Stomach (tissue), 9 donors: Measurements from ENCODE around the gene ARID5B. TPM values are rescaled to one million over a fixed set of nuclear protein-coding genes. Genes with fewer than 3 reads are reported as not detected.

Experiments used
- DNase-seq, 2 donors: peaks; one replicate each; pipeline versions ENCODE4 v3.0.0 to v3.0.0-alpha.2; 2013 to 2019
- H3K27ac ChIP-seq, 5 donors: fragments of 200-600 bp in 4 of 5; sonication (generic) in 4 of 5; one replicate each; pipeline ENCODE4 v1.5.1; 2013 to 2019; ENCODE audit warnings: mild to moderate bottlenecking in 1 of 5, moderate library complexity in 1 of 5
- H3K27me3 ChIP-seq, 3 donors: fragments of 200-600 bp; sonication (generic); one replicate each; pipeline ENCODE4 v1.5.1; 2017 to 2019; ENCODE audit warnings: mixed run types in 1 of 3
- H3K36me3 ChIP-seq, 4 donors: fragments of 200-600 bp; sonication (generic); 1 replicate in 3 of 4; 2 replicates in 1 of 4; pipeline ENCODE4 v1.5.1; 2016 to 2019
- H3K4me1 ChIP-seq, 4 donors: fragments of 200-600 bp; sonication (generic); one replicate each; pipeline ENCODE4 v1.5.1; 2016 to 2019
- H3K4me3 ChIP-seq, 4 donors: fragments of 200-600 bp; sonication (generic) in 3 of 4; one replicate each; pipeline ENCODE4 v1.5.1; 2016 to 2019; ENCODE audit warnings: mild to moderate bottlenecking in 1 of 4
- H3K9me3 ChIP-seq, 4 donors: fragments of 200-600 bp; sonication (generic); one replicate each; pipeline ENCODE4 v1.5.1; 2016 to 2019
- CTCF ChIP-seq, 7 experiments: fragments of 450-650 bp in 4 of 7; fragments of 200-600 bp in 3 of 7; sonication (generic) in 3 of 7; IDR thresholded peaks; one replicate each; pipeline ENCODE4 v1.5.1; 2016 to 2019; ENCODE audit warnings: antibody characterized with exemption in 7 of 7, control low read depth in 2 of 7, mild to moderate bottlenecking in 1 of 7
- EP300 ChIP-seq: sonication (generic); formaldehyde crosslinking; IDR thresholded peaks from one replicate; pipeline ENCODE4 v1.6.1; 2017; ENCODE audit warnings: antibody characterized with exemption
- POLR2A ChIP-seq, 4 donors: fragments of 450-650 bp; IDR thresholded peaks; one replicate each; pipeline ENCODE4 v1.6.1; 2016; ENCODE audit warnings: antibody characterized with exemption in 4 of 4, control low read depth in 2 of 4, mild to moderate bottlenecking in 1 of 4, moderate library complexity in 1 of 4
- POLR2AphosphoS5 ChIP-seq, 3 donors: sonication (generic); formaldehyde crosslinking; IDR thresholded peaks; one replicate each; pipeline ENCODE4 v1.6.1; 2016; ENCODE audit warnings: antibody characterized with exemption in 3 of 3
- WGBS, 5 donors: extraction: QIAGEN DNeasy Blood & Tissue Kit in 3 of 5; methylation state at CpG; one replicate each; pipeline versions ENCODE4 v1.1.5 to v1.1.7; 2013 to 2018; 5-methylcytosine and 5-hydroxymethylcytosine counted together
- intact Hi-C: fragments of 100-400 bp; cut with DNase I; formaldehyde crosslinking; loops from one replicate; pipeline ENCODE4 v1.15.1; 2023; ENCODE audit warnings: low total_unique reads
- polyA plus RNA-seq, 3 donors: library from polyadenylated mRNA; stranded (reverse); fragments of 200-250 nt; gene quantifications; one replicate each; pipeline ENCODE4 v1.2.3, GENCODE V29; 2013
- total RNA-seq, 5 donors: library from RNA; depleted of rRNA; stranded (reverse); fragments of >200 nt; gene quantifications; one replicate each; pipeline versions ENCODE4 v1.1.0 to v1.2.3, GENCODE V29; 2014 to 2016
- donor health status: healthy with polysubstance abuse.
- donor health status: Bipolar disorder and iron deficiency.
- donor health status: healthy.

The ARID5B gene
- total and polyA plus RNA-seq, 8 donors: 5.4 to 64.2 (median 11.9) TPM

DNA sequence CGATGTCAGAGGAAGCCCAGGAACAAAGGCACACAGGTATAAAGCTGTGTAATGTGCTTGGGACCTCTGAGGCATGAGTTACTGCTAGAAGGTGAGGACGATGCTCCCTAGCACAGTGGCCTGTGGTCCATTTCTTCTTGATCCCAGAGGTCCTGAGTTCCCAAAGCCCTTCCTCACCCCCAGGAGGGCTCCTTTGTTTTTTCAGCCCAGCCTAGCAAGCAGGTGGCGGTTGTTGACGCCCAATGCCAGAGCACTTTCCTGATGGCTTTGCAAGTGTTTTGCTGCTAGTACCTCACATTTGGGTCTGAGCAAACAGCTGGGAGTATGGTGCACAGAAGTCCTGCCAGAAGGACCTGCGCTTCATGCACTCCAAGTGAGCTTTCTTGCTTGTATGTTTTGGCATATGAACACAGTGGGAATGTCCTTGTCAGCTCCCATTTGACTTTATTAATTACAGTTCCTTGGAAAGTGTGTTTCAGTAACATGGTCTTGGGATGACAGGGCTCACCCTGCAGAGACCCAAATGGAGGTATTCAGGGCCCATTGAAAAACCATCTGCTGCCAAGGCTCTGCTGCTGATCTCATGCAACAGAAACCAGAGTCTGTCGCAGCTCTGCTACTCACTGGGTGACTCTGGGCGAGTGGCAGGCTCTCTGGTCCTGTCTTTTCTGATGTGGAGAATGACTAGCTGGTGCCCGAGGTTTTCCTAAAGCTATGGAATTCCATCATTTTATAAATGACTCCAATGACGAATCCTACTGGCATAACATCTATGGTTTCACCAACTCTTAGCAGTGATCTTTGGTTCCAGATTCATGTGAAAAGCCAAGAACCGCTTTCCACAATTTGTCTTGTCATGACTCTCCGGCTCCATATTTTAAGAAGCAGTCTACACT is 134.9 kb downstream of the ARID5B start:
- WGBS, 5 donors: 59 to 73% (median 66%) methylated on average over 11 of the region's 11 CpGs
- no peaks in the 10 kb centered on the region for H3K36me3 ChIP-seq
- H3K27me3 ChIP-seq: no peaks in the 10 kb centered on the region
- intact Hi-C loops: loop anchor here (5.0 kb wide), 1 partner anchor 211 kb away; no protein-coding TSS in a partner anchor
- peak overlapping the region in 4 of 5 donors; percentile 61 to 76 (median 74) for H3K27ac ChIP-seq
- peaks cover 22 to 62% (median 46%) of the 10 kb centered on the region in 4 donors for H3K4me1 ChIP-seq
- TF ChIP-seq POLR2AphosphoS5 (IDR thresholded peaks at IDR 0.05): no peak
- H3K4me3 ChIP-seq: no peak overlapping the region
- no peaks in the 10 kb centered on the region for H3K9me3 ChIP-seq
- DNase-seq: no peak

- no peak overlapping the region for H3K4me3 ChIP-seq
- WGBS, 5 donors: 23 to 43% (median 34%) methylated on average over 8 of the region's 8 CpGs
These were observed 135.8 kb downstream of the ARID5B start for GRCh38 chr10:62037166-62037831.

DNA sequence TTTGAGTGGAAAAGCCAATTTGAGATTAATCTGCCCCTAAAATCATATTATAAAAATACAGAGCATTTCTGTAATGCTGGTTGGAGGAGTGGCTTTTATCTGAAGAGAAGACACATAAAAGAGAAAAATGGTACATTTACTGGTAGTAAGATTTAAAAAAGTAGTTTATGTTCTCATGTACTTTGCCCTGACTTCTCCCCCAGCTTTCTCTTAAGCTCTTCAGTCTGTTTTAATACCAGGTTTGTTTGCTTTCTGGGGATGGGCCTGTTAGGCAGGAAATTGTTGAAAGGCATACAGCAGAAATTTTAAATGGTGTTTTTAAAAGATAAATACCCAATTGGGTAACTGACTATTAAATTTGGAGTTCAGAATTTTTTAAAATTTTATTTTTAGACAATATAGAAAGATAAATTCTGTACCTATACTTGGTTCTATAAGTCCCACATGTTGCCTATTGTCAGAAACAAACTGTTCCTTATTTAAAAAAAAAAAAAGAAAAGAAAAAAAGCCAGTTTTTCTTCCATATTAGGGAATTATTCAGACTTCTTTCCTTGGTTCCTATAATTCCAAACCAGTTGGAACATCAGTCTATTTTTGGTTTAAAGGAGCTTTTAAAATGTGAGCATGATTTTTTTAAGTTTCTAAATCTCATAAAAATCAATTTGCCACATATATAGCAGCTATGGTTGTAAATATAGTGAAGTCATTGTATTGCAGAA is 136.6 kb downstream of the ARID5B start:
- Histone ChIP-seq H3K27ac (peak overlapping the region in 4 of 5 donors; percentile 61 to 76 (median 74)), H3K27me3 (no peaks in the 10 kb centered on the region), H3K4me1 (peaks cover 22 to 67% (median 50%) of the 10 kb centered on the region in 4 donors), H3K4me3 (no peak overlapping the region), H3K36me3 (no peaks in the 10 kb centered on the region), H3K9me3 (no peaks in the 10 kb centered on the region)
- TF ChIP-seq POLR2AphosphoS5 (IDR thresholded peaks at IDR 0.05): no peak
- no peak for TF ChIP-seq POLR2A (IDR thresholded peaks at IDR 0.05)
- no peak for TF ChIP-seq EP300
- TF ChIP-seq CTCF (IDR thresholded peaks at IDR 0.05): no peak
- intact Hi-C loops: loop anchor here (5.0 kb wide), 1 partner anchor 209 kb away; no protein-coding TSS in a partner anchor
- DNase-seq: peak in 1 of 2 donors; percentile 81

More at GRCh38 chr10:62037166-62037831, 135.8 kb downstream of the ARID5B start:
- Histone ChIP-seq H3K27me3 (no peaks in the 10 kb centered on the region), H3K4me1 (peaks cover 22 to 67% (median 49%) of the 10 kb centered on the region in 4 donors), H3K36me3 (no peaks in the 10 kb centered on the region), H3K9me3 (no peaks in the 10 kb centered on the region), H3K27ac (peak overlapping the region; percentile 53 to 76 (median 73))
- intact Hi-C loops: loop anchor here (5.0 kb wide), 1 partner anchor 210 kb away; no protein-coding TSS in a partner anchor
- TF ChIP-seq POLR2AphosphoS5 (IDR thresholded peaks at IDR 0.05) (peak in 1 of 3 donors; percentile 37), POLR2A (IDR thresholded peaks at IDR 0.05) (no peak), CTCF (IDR thresholded peaks at IDR 0.05) (no peak)
- DNase-seq: no peak

DNA sequence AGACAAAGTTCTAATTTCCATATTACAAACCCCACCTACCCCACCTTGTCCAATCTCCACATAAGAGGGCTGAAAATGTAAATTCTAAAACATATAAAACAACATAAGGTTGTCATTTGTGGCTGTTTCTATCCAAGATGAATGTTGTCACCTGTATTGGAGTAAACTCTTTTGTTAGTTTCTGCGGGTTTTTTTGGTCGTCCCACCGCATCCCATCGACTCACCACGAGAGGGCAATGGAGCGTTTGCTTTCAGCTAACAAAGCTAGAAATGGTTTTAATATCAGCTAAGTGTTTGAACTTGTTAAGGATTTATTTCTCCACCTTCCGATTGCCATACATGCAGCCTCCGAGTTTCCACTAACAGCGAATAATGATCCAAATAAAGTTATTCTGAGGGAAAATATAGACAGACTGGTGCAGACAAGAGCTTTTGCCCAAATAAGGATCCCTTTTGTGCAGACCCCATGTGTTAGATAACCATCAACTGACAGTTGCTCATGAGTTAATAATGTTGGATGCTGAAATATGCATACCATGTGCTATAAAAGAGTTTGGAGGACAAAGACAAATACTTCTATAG is 137.2 kb downstream of the ARID5B start:
- no peaks in the 10 kb centered on the region for H3K9me3 ChIP-seq
- H3K4me1 ChIP-seq: peaks cover 22 to 70% (median 51%) of the 10 kb centered on the region in 4 donors
- peak overlapping the region in 4 of 5 donors; percentile 61 to 76 (median 74) for H3K27ac ChIP-seq
- H3K36me3 ChIP-seq: no peaks in the 10 kb centered on the region
- WGBS, 5 donors: 0 to 2% (median 2%) methylated on average over 9 of the region's 9 CpGs
- H3K27me3 ChIP-seq: no peaks in the 10 kb centered on the region
- peak in 2 of 3 donors; percentile 8 to 50 for TF ChIP-seq POLR2AphosphoS5 (IDR thresholded peaks at IDR 0.05)
- no peak for TF ChIP-seq POLR2A (IDR thresholded peaks at IDR 0.05)
- peak in 5 of 7 experiments; percentile 73 to 84 (median 83) for TF ChIP-seq CTCF (IDR thresholded peaks at IDR 0.05)
- peak; percentile 76 to 93 for DNase-seq
- no peak overlapping the region for H3K4me3 ChIP-seq
- intact Hi-C loops: loop anchor here (5.0 kb wide), 1 partner anchor 209 kb away; no protein-coding TSS in a partner anchor
